Stimulated activated naive B cell treated with anti-CD40 and anti-IgM and Interleukin-4, amounts not matched to agents 10 μg/mL and 1 μg/mL and 100 μg/mL, for 72 hours (primary cell): ENCODE results near the gene ASTN2.

Experiments used
- ATAC-seq, 2 donors: fragments of 150-1000 bp; cut with Tn5 transposase; replicated peaks; 2 replicates each; pipeline ENCODE4 v1.10.0; 2021; ENCODE audit warnings: moderate library complexity in 1 of 2
- DNase-seq: peaks from one replicate; pipeline ENCODE4 v3.0.0; 2021
- H3K27ac Mint-ChIP-seq: one replicate; pipeline ENCODE4 v1.8.0; 2022; ENCODE audit warnings: mild to moderate bottlenecking, mixed read lengths
- H3K27me3 Mint-ChIP-seq, 2 donors: one replicate each; pipeline ENCODE4 v1.8.0; 2022; ENCODE audit warnings: mixed read lengths in 2 of 2
- H3K36me3 Mint-ChIP-seq, 2 donors: one replicate each; pipeline ENCODE4 v1.8.0; 2022; ENCODE audit warnings: mixed read lengths in 2 of 2, mild to moderate bottlenecking in 1 of 2
- H3K4me1 Mint-ChIP-seq, 2 donors: one replicate each; pipeline ENCODE4 v1.8.0; 2022; ENCODE audit warnings: mixed read lengths in 2 of 2, mild to moderate bottlenecking in 1 of 2
- H3K4me3 Mint-ChIP-seq, 2 donors: one replicate each; pipeline ENCODE4 v1.8.0; 2022; ENCODE audit warnings: mild to moderate bottlenecking in 2 of 2, mixed read lengths in 2 of 2, moderate library complexity in 1 of 2
- H3K9me3 Mint-ChIP-seq, 2 donors: one replicate each; pipeline ENCODE4 v1.8.0; 2022; ENCODE audit warnings: mixed read lengths in 2 of 2, mild to moderate bottlenecking in 1 of 2

Gene ASTN2

DNA sequence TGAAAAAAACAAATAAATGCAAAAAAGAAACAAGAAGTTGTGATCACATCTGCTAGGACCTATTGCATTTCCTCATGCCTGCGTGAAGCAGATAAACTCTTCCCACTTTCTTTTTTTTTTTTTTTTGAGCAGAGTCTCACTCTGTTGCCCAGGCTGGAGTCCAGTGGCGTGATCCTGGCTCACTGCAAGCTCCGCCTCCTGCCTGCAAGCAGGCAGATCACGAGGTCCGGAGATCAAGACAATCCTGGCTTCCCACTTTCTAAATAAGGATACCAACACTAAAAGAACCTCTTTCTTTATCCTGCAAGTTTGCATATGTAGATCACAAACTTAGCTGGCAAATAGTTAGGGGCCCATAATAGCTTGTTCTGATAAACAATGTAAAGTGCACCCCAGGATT, 128.6 kb downstream of the ASTN2 start:
- H3K4me3 Mint-ChIP-seq, result no peak overlapping the region
- H3K4me1 Mint-ChIP-seq, result no peaks in the 10 kb centered on the region
- H3K27ac Mint-ChIP-seq, result no peak overlapping the region
- H3K36me3 Mint-ChIP-seq, result no peaks in the 10 kb centered on the region
- peaks cover 4 to 5% of the 10 kb centered on the region in 2 donors for H3K9me3 Mint-ChIP-seq
- ATAC-seq (no peak), DNase-seq (no peak)
- H3K27me3 Mint-ChIP-seq, result no peaks in the 10 kb centered on the region

DNA sequence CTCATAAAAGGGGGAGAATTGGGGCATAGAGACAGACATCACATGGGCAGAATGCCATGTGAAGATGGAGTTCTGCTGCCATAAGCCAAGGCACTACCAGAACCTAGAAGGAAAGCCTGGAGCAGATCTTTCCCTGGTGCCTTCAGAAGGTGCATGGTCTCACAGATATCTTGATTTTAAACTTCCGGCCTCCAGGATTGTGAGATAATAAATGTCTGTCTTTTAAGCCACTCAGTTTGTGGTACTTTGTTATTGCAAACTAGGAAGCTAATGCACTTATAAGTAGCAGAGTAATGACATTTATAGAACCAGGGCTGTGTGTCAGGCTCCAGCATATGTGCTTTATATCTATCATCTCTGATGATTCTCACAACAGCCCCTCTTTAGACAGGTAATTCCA, 130.4 kb downstream of the ASTN2 start:
- no peak for ATAC-seq
- Mint-ChIP-seq H3K4me3 (no peak overlapping the region), H3K27me3 (no peaks in the 10 kb centered on the region)

DNA sequence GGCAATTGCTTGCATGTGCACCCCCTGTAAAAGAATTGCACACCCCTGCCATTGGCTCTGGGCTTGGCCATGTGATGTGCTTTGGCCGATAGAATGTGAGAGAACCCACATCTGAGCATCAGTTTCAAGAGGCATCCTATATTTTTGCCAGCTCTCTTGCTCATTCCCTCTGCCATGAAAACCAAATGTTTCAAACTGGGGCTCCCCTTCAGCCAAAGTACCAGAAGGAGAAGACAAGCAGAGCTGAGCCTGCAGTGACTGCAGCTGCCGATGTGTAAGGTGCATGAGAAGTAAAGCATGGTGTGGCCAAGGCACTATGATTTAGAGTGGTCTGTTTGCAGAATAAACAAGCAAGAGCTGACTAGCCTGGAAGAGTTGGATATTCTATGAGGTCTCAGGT, 132.3 kb downstream of the ASTN2 start:
- H3K27me3 Mint-ChIP-seq, result no peaks in the 10 kb centered on the region
- H3K9me3 Mint-ChIP-seq, result peaks cover 3 to 4% of the 10 kb centered on the region in 2 donors
- no peak overlapping the region for H3K27ac Mint-ChIP-seq
- H3K4me1 Mint-ChIP-seq, result no peaks in the 10 kb centered on the region
- no peak for DNase-seq
- no peak overlapping the region for H3K4me3 Mint-ChIP-seq
- no peaks in the 10 kb centered on the region for H3K36me3 Mint-ChIP-seq
- ATAC-seq, result no peak

More for the DNA sequence above, 130.4 kb downstream of the ASTN2 start:
- Mint-ChIP-seq H3K9me3 (peaks cover 3 to 4% of the 10 kb centered on the region in 2 donors), H3K4me1 (no peaks in the 10 kb centered on the region), H3K36me3 (no peaks in the 10 kb centered on the region), H3K27ac (no peak overlapping the region)
- DNase-seq, result no peak

DNA sequence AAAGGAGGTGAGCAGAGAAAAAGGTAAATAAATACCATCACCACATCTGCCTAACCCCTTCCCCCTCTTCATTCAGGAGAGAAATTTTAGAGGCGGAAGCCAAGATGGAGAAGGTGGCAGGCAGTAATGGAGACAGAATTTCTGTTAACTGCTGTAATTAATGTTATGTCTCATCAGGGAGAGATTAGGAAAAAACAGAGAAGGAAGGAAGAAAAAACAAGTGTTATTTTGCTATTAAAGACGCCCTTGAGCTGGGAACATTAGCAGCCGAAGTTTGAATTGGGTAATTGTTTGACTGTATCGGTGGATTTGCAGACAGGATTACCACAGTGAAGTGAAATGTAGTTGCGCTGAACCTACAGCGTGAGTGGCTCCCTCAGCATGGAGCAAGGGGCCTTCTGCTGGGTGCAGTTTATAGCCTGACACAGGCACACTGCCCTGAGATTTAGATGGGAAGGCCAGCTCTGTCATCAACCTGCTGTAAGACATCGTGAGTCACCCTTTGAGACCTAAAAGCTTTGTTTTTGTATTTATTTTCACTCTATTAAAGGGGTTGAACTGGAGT, 136.3 kb downstream of the ASTN2 start:
- Mint-ChIP-seq H3K4me1 (no peaks in the 10 kb centered on the region), H3K9me3 (peaks cover 3 to 4% of the 10 kb centered on the region in 2 donors), H3K27ac (no peak overlapping the region), H3K27me3 (no peaks in the 10 kb centered on the region), H3K36me3 (no peaks in the 10 kb centered on the region), H3K4me3 (no peak overlapping the region)
- DNase-seq, result no peak
- no peak for ATAC-seq

DNA sequence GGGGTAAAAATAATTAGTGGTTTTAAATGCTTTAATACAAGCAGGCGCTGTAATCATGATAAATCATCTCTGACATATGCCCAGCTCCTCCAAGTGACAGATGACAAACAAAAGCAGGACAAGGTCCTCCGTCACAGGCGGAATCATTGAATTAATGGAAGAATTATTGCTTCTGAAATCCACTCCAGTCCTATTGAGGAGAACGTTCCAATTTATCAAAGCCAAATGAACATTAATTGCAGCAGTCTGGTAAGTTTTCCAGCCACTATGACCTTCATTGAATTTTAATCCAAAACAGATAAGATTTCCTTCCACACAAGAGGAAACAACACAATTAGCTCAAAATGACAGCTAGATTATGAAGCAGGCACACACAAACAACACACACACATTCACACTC, 136.8 kb downstream of the ASTN2 start:
- Mint-ChIP-seq H3K36me3 (no peaks in the 10 kb centered on the region), H3K4me3 (no peak overlapping the region)

DNA sequence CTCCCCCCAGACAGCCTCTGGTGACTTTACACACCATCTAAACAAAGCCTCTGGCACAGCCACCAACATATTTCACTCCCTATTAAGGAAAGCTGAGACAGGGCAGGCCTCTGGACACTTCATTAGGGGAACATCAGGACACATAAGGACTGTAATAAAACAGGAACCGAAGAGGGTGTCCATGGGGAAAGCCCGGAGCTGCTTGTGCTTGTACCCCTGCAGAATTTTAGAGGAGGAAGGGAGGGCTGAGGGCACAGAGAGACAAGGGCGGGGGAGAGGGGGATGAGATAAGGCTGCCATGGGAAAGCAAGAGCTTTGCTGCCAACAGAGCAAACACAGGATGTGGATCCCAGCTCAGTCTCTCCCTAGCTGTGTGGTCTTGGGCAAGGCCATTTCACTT, 138.4 kb downstream of the ASTN2 start:
- H3K27me3 Mint-ChIP-seq, result no peaks in the 10 kb centered on the region
- ATAC-seq (no peak), DNase-seq (no peak)
- no peak overlapping the region for H3K27ac Mint-ChIP-seq
- no peaks in the 10 kb centered on the region for H3K36me3 Mint-ChIP-seq
- H3K4me3 Mint-ChIP-seq, result no peak overlapping the region
- H3K9me3 Mint-ChIP-seq, result peaks cover 4 to 7% of the 10 kb centered on the region in 2 donors
- H3K4me1 Mint-ChIP-seq, result no peaks in the 10 kb centered on the region

More for the DNA sequence above, 136.8 kb downstream of the ASTN2 start:
- ATAC-seq (no peak), DNase-seq (no peak)
- H3K27ac Mint-ChIP-seq, result no peak overlapping the region
- H3K4me1 Mint-ChIP-seq, result no peaks in the 10 kb centered on the region
- no peaks in the 10 kb centered on the region for H3K27me3 Mint-ChIP-seq
- peaks cover 4 to 6% of the 10 kb centered on the region in 2 donors for H3K9me3 Mint-ChIP-seq

DNA sequence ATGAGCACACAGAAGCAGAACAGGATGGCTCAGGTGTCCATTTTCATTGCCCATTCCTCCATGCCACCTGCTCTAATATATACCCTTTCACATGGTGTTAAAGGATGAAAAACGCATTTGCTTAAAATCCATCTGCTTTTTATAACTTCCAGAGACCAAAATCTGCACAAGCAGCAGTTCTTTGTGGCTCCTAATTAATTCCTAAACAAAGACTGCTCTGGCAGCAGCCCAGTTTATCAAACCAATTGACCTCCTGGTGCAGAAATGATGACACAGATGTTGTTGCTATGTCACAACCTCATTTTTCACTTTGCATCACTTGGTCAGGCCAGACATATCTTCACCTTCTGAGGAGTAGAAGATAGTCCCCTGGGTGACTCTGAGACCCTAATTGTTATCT, 141.2 kb downstream of the ASTN2 start:
- Mint-ChIP-seq H3K36me3 (no peaks in the 10 kb centered on the region), H3K27me3 (no peaks in the 10 kb centered on the region), H3K9me3 (peaks cover 4 to 7% of the 10 kb centered on the region in 2 donors), H3K27ac (no peak overlapping the region), H3K4me3 (no peak overlapping the region), H3K4me1 (no peaks in the 10 kb centered on the region)
- DNase-seq, result no peak
- ATAC-seq, result no peak

DNA sequence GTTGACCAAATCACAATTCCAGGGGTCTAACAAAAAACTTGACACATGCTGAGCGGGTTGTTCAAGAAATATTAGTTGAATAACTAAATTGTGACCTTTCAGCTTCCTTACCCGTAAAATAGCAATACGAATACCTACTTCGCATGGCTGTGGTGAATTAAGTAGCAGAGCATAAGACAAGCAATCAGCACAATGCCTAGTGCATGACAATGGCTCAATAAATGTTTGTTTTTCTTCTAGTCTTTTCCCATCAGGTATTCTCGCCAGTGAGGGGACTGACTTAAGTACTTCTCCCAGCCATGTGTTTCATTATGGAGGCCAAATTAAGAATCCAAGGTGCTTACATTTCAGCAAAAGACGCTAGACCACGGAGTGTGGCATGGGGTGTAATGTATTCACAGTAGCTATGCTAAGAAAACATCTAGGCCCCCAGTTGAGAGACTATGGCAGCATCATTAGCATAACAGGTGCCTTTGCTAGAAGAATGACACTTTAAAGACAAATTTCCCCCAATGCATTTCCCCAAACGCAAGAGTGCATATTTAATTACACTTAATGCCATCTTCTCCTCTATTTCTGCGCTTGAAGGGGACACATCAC, 145.9 kb downstream of the ASTN2 start:
- no peaks in the 10 kb centered on the region for H3K36me3 Mint-ChIP-seq
- peaks cover 4 to 7% of the 10 kb centered on the region in 2 donors for H3K9me3 Mint-ChIP-seq
- H3K27me3 Mint-ChIP-seq, result no peaks in the 10 kb centered on the region
- DNase-seq (no peak), ATAC-seq (no peak)
- H3K4me1 Mint-ChIP-seq, result no peaks in the 10 kb centered on the region
- no peak overlapping the region for H3K27ac Mint-ChIP-seq
- no peak overlapping the region for H3K4me3 Mint-ChIP-seq

DNA sequence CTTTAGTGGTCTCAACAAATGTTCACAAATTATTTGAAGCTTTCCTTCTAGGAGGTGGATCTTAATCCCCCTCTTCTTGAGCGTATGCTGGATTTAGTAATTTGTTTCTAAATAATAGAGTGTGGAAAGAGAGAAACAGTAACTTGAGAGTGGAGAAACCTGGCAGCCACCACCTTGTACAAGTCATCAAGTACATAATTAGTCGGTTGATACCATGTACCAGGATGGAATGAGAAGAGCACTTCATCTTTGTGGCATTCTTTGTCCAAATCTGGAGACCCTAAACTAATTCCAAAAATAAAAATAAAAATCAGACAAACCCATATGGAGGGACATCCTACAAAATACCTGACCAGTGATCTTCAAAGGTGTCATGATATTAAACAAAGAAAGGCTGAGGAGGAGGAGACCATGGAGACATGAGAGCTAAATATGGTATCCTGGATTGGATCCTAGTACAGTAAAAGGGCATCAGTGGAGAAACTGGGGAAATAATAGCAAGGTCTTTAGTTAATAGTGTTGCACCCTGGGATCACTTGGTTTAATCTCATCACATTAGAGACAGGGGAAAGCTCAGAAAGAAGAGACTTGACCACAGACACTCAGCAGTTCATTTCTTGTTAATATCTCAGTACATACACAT, 147.9 kb downstream of the ASTN2 start:
- Mint-ChIP-seq H3K36me3 (no peaks in the 10 kb centered on the region), H3K4me3 (no peak overlapping the region)
- no peak for DNase-seq

DNA sequence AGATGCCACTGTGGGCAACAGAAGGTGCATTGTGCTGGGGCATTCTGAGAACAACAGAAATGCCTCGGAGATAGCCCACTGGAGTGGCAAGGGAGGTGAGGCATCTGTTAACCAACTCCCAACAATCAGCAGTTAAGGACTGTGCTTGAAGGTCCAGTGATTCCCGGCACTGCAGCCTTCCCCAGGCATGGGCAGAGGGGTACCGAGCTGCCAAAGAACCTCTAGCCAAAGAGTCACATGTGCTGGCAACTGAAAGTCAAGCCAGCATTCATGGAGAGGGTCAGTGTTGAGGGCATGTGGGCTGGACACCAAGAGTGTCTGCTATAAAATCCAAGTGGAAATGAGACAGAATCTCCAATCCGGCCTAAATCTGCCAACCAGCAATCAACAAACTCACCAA, 149.6 kb downstream of the ASTN2 start:
- Mint-ChIP-seq H3K4me3 (no peak overlapping the region), H3K36me3 (no peaks in the 10 kb centered on the region), H3K27me3 (no peaks in the 10 kb centered on the region), H3K4me1 (peaks cover 2% of the 10 kb centered on the region in 2 donors), H3K9me3 (peaks cover 3% of the 10 kb centered on the region in 2 donors), H3K27ac (peak overlapping the region; percentile 17)
- DNase-seq (no peak), ATAC-seq (no peak)

More for the DNA sequence above, 147.9 kb downstream of the ASTN2 start:
- Mint-ChIP-seq H3K27ac (no peak overlapping the region), H3K9me3 (peaks cover 0 to 2% of the 10 kb centered on the region in 2 donors), H3K27me3 (no peaks in the 10 kb centered on the region), H3K4me1 (no peaks in the 10 kb centered on the region)
- no peak for ATAC-seq

DNA sequence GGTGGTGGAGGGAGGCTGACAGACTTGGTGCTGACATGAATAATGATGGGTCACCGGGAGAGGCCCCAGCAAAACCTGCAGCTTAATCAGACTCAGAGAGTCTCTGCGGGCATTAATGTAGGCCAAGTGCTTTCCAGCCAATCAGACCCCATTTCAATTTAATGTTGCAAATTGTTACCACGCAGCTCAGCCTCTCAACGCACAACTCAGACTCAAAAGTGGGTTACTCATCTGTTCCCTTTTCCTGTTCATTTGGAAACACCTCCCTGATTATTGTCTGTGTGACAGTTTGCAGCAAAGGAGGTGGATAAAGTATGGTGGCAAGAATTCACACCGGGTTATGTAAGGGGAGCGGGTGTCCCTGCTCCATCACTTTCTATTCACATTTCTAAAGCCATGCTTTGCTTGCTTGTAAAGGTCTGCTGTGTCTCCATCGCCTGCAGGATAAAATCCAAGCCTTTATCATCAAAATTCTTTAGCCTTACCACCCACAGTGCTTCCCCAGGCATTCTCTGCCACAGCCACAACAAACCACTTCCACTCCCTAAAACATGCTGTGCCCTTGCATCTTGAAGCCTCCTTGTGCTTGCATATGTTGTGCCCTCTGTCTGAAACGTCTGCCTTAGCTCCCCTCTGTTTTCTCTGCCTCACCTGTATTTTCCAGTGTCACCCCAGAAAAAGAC, 156.5 kb downstream of the ASTN2 start:
- no peaks in the 10 kb centered on the region for H3K27me3 Mint-ChIP-seq
- peaks cover 2 to 10% of the 10 kb centered on the region in 2 donors for H3K4me1 Mint-ChIP-seq
- no peak overlapping the region for H3K4me3 Mint-ChIP-seq
- H3K27ac Mint-ChIP-seq, result no peak overlapping the region
- no peak for ATAC-seq
- H3K36me3 Mint-ChIP-seq, result no peaks in the 10 kb centered on the region
- DNase-seq, result no peak
- peaks cover 5 to 7% of the 10 kb centered on the region in 2 donors for H3K9me3 Mint-ChIP-seq

DNA sequence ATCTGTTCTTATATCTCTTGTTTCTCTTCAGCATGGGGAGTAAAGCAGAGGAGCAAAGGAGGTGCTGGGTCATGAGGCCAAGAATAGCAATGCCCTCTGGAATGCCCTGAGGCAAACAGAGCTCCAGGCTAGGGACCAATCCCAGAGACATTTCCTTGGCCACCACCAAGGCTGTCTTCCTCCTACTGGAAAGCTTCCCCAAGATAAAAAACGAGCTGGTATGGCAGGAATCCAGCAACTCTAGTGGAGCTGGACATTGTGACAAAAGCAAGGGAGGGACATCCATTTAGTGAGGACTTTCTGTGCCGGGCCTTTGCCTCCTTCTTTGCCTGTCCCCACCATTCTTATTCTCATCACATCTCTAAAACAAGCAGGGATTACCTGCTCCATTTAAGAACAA, 161.6 kb downstream of the ASTN2 start:
- no peaks in the 10 kb centered on the region for H3K27me3 Mint-ChIP-seq
- no peak overlapping the region for H3K27ac Mint-ChIP-seq
- ATAC-seq (no peak), DNase-seq (no peak)
- peaks cover 3 to 8% of the 10 kb centered on the region in 2 donors for H3K9me3 Mint-ChIP-seq
- no peak overlapping the region for H3K4me3 Mint-ChIP-seq
- H3K4me1 Mint-ChIP-seq, result peaks cover 4 to 5% of the 10 kb centered on the region in 2 donors
- no peaks in the 10 kb centered on the region for H3K36me3 Mint-ChIP-seq

DNA sequence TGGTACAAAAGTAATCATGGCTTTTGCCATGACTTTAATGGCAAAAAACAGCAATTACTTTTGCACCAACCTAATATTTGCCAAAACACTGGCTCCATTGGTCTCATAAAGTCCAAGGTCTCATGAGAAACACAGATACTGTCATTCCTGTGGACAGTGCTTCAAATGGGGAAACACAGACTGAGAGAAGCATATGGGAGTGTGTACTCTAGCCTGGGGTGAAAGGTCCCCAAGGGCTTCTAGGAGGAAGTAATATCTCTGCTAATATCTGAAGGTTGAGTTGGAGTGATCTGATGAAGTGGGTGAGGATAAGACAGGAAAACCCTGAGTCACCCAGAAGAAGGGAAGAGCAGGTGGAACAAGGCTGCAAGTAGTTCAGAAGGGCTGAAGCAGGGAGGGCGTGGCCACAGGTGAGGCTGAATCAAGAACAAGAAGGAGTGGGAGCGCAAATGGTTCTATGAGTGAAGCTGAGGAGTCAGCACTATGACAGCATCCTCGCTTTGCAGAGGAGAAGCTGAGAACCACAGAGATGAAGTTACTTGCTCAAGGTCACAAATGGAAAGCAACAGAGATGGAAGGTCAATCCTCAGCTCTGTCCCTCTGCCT, 164.1 kb downstream of the ASTN2 start:
- Mint-ChIP-seq H3K36me3 (no peaks in the 10 kb centered on the region), H3K4me3 (no peak overlapping the region), H3K4me1 (peaks cover 4 to 5% of the 10 kb centered on the region in 2 donors), H3K9me3 (peaks cover 6 to 8% of the 10 kb centered on the region in 2 donors), H3K27me3 (peaks cover 0 to 2% of the 10 kb centered on the region in 2 donors), H3K27ac (no peak overlapping the region)
- no peak for DNase-seq
- peak in 1 of 2 donors; percentile 53 for ATAC-seq

DNA sequence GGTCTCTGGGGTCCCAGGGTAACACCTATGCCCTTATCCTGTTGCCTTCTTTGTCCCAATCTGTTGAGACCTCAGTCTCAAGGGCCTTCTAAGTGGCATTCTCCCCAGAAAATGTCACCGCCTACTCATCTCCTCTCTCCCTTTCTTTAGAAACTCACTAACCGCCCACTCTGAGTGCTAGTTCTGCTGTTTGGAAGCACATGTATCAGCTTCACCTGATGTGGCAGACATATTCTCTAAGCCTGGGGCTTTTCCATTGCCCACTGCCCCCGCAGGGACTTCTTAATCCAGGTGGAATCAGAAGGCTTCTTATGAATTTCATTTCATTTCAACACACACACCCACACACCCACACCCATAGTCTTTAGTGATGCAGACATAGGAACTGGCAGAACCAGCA, 165.1 kb downstream of the ASTN2 start:
- Mint-ChIP-seq H3K36me3 (no peaks in the 10 kb centered on the region), H3K27ac (no peak overlapping the region), H3K27me3 (peaks cover 0 to 6% of the 10 kb centered on the region in 2 donors), H3K4me1 (peaks cover 4 to 5% of the 10 kb centered on the region in 2 donors), H3K9me3 (peaks cover 6 to 8% of the 10 kb centered on the region in 2 donors), H3K4me3 (no peak overlapping the region)
- DNase-seq (peak; percentile 4), ATAC-seq (peak; percentile 50 to 61)
